Caco-2 (cell line): ENCODE data around the gene MYOZ2. TPM values are rescaled to one million over a fixed set of nuclear protein-coding genes. Genes with fewer than 3 reads are reported as not detected.

Experiments used
- BruUV-seq: library from RNA; stranded (reverse); fragments of 400-500 nt; replicated peaks from 2 replicates; lab custom pipeline; 2021; lab: Mats Ljungman, UMichigan
- CTCF ChIA-PET: fragments of 300-600 bp; sonication (Branson Sonifier 250); formaldehyde crosslinking; loops from one replicate; lab custom pipeline; 2022; ENCODE audit warnings: antibody characterized with exemption; lab: Charles Lee
- POLR2A ChIA-PET: fragments of 300-600 bp; sonication (Branson Sonifier 250); formaldehyde crosslinking; loops from one replicate; lab custom pipeline; 2022; ENCODE audit warnings: antibody characterized with exemption; lab: Charles Lee
- DNase-seq, 2 experiments: peaks; one replicate each; pipeline versions ENCODE4 v3.0.0 to v3.0.0-alpha.2; 2020 to 2022
- H3K27me3 ChIP-seq: replicated peaks from 2 replicates; pipeline ENCODE4 v1.6.0; 2011; ENCODE audit warnings: low read length; ENCODE audit not compliant: control insufficient read depth, insufficient read depth
- H3K36me3 ChIP-seq: 2 replicates; pipeline ENCODE4 v1.5.1; 2011; ENCODE audit warnings: low read length; ENCODE audit not compliant: control insufficient read depth, insufficient read depth
- H3K4me1 ChIP-seq: fragments of 250-450 bp; sonication (Bioruptor Pico); 2 replicates; pipeline ENCODE4 v1.5.1; 2020; ENCODE audit warnings: mild to moderate bottlenecking
- H3K4me3 ChIP-seq: 2 replicates; pipeline ENCODE4 v1.5.1; 2011; ENCODE audit warnings: low read depth, mild to moderate bottlenecking, control low read depth, low read length
- H3K9me3 ChIP-seq: fragments of 250-450 bp; sonication (Bioruptor Pico); 2 replicates; pipeline ENCODE4 v1.5.1; 2020; ENCODE audit warnings: mild to moderate bottlenecking, moderate library complexity
- H3K27ac Mint-ChIP-seq: one replicate; pipeline ENCODE4 v1.8.0; 2022; ENCODE audit warnings: mixed read lengths; ENCODE audit not compliant: unreplicated experiment
- H3K27me3 Mint-ChIP-seq: one replicate; pipeline ENCODE4 v1.8.0; 2022; ENCODE audit warnings: mixed read lengths; ENCODE audit not compliant: insufficient read depth, unreplicated experiment
- H3K36me3 Mint-ChIP-seq: one replicate; pipeline ENCODE4 v1.8.0; 2022; ENCODE audit warnings: mild to moderate bottlenecking, mixed read lengths; ENCODE audit not compliant: insufficient read depth, unreplicated experiment
- H3K4me1 Mint-ChIP-seq: one replicate; pipeline ENCODE4 v1.8.0; 2022; ENCODE audit warnings: low read depth, mixed read lengths; ENCODE audit not compliant: unreplicated experiment
- H3K4me3 Mint-ChIP-seq: one replicate; pipeline ENCODE4 v1.8.0; 2022; ENCODE audit warnings: mild to moderate bottlenecking, moderate library complexity, mixed read lengths; ENCODE audit not compliant: unreplicated experiment
- H3K9me3 Mint-ChIP-seq: one replicate; pipeline ENCODE4 v1.8.0; 2022; ENCODE audit warnings: mixed read lengths; ENCODE audit not compliant: unreplicated experiment
- CTCF ChIP-seq, 2 experiments: fragments of 200-600 bp in 1 of 2; IDR thresholded peaks; 1 replicate in 1 of 2; 2 replicates in 1 of 2; pipeline versions ENCODE4 v1.5.1 to v1.8.0; 2011 to 2022; ENCODE audit warnings: antibody characterized with exemption in 1 of 2, control low read depth in 1 of 2, inconsistent platforms in 1 of 2, low read depth in 1 of 2, low read length in 1 of 2, mild to moderate bottlenecking in 1 of 2, moderate library complexity in 1 of 2; ENCODE audit not compliant: insufficient read depth in 1 of 2, severe bottlenecking in 1 of 2, unreplicated experiment in 1 of 2
- intact Hi-C: fragments of 100-400 bp; cut with micrococcal nuclease; formaldehyde crosslinking; loops from one replicate; pipeline ENCODE4 v1.10.0; 2022; ENCODE audit not compliant: unreplicated experiment
- total RNA-seq: library from RNA; stranded (reverse); gene quantifications from 2 replicates; pipeline ENCODE4 v1.2.3, GENCODE V29; 2022

MYOZ2 gene
- total RNA-seq, 1 experiment from 2014 or later = 0.18 TPM

- Histone ChIP-seq H3K27me3 (no peaks in the 10 kb centered on the region), H3K36me3 (no peaks in the 10 kb centered on the region), H3K4me3 (no peak overlapping the region), H3K4me1 (peaks cover 50% of the 10 kb centered on the region), H3K9me3 (no peaks in the 10 kb centered on the region)
- no peak for TF ChIP-seq CTCF (IDR thresholded peaks at IDR 0.05; ENCODE audit: insufficient read depth in 1 of 2, low read depth in 1 of 2, low read length in 1 of 2, severe bottlenecking in 1 of 2, unreplicated experiment in 1 of 2)
- peaks cover 9% of the 10 kb centered on the region for H3K9me3 Mint-ChIP-seq
- no peak for DNase-seq
- no peaks in the 10 kb centered on the region for H3K27me3 Mint-ChIP-seq
- BruUV-seq = no TSS peak
- H3K27ac Mint-ChIP-seq = peak overlapping the region; percentile 96
- H3K4me3 Mint-ChIP-seq = no peak overlapping the region
- H3K36me3 Mint-ChIP-seq = no peaks in the 10 kb centered on the region
- ChIA-PET POLR2A (no interaction called here), CTCF (no interaction called here)
- intact Hi-C loops = no loop called here
- H3K4me1 Mint-ChIP-seq = peaks cover 60% of the 10 kb centered on the region
These were observed 3.3 kb upstream of the MYOZ2 start for GRCh38 chr4:119132306-119132705.

- Mint-ChIP-seq H3K27ac (no peak overlapping the region), H3K27me3 (no peaks in the 10 kb centered on the region), H3K4me1 (peaks cover 59% of the 10 kb centered on the region), H3K4me3 (no peak overlapping the region), H3K9me3 (no peaks in the 10 kb centered on the region), H3K36me3 (no peaks in the 10 kb centered on the region)
- intact Hi-C loops = loop anchor here (5.0 kb wide), 1 partner anchor 161 kb away; no protein-coding TSS in a partner anchor
- no peaks in the 10 kb centered on the region for H3K36me3 ChIP-seq
- H3K9me3 ChIP-seq = no peaks in the 10 kb centered on the region
- no TSS peak for BruUV-seq
- H3K27me3 ChIP-seq = no peaks in the 10 kb centered on the region
- H3K4me1 ChIP-seq = peaks cover 73% of the 10 kb centered on the region
- DNase-seq = no peak
- ChIA-PET POLR2A (no interaction called here), CTCF (interaction anchor here (1.0 kb wide), 1 partner anchor 95 kb away, joined by 6 read pairs; no protein-coding TSS in a partner anchor)
- no peak overlapping the region for H3K4me3 ChIP-seq
- TF ChIP-seq CTCF (IDR thresholded peaks at IDR 0.05; ENCODE audit: insufficient read depth in 1 of 2, low read depth in 1 of 2, low read length in 1 of 2, severe bottlenecking in 1 of 2, unreplicated experiment in 1 of 2) = peak in 1 of 2 experiments; percentile 12
These were observed 914 bp downstream of the MYOZ2 start for GRCh38 chr4:119136546-119136945.

GRCh38 chr4:119138046-119138445 lies 2.4 kb downstream of the MYOZ2 start:
- Mint-ChIP-seq H3K36me3 (no peaks in the 10 kb centered on the region), H3K4me1 (peaks cover 50% of the 10 kb centered on the region), H3K9me3 (no peaks in the 10 kb centered on the region), H3K4me3 (no peak overlapping the region), H3K27ac (peak overlapping the region; percentile 70), H3K27me3 (no peaks in the 10 kb centered on the region)
- no peaks in the 10 kb centered on the region for H3K36me3 ChIP-seq
- H3K4me1 ChIP-seq = peaks cover 60% of the 10 kb centered on the region
- H3K4me3 ChIP-seq = no peak overlapping the region
- no peak for TF ChIP-seq CTCF (IDR thresholded peaks at IDR 0.05; ENCODE audit: insufficient read depth in 1 of 2, low read depth in 1 of 2, low read length in 1 of 2, severe bottlenecking in 1 of 2, unreplicated experiment in 1 of 2)
- H3K27me3 ChIP-seq = no peaks in the 10 kb centered on the region
- no TSS peak for BruUV-seq
- DNase-seq = peak in 1 of 2 experiments; percentile 33
- no peaks in the 10 kb centered on the region for H3K9me3 ChIP-seq
- CTCF ChIA-PET = interaction anchor here (0.9 to 1.4 kb wide), 3 partner anchors 74 to 98 kb away, joined by 4 to 6 read pairs (median 4); partner anchors contain the start of gene USP53
- intact Hi-C loops = loop anchor here (1.0 to 5.0 kb wide), 2 partner anchors 57 to 159 kb away; no protein-coding TSS in a partner anchor
- POLR2A ChIA-PET = interaction anchor here (0.9 to 1.1 kb wide), 3 partner anchors 75 to 162 kb away, joined by 3 to 6 read pairs (median 3); partner anchors contain the start of gene USP53
